KOPT-K1 (cell line): ENCODE measurements around the gene MYH6.

Experiments used
- H3K27ac ChIP-seq: fragments of 200-600 bp; sonication (generic); 2 replicates; pipeline ENCODE4 v1.5.1; 2016; ENCODE audit warnings: antibody characterized with exemption, mild to moderate bottlenecking, low read depth, low read length; ENCODE audit not compliant: poor library complexity, severe bottlenecking
- H3K36me3 ChIP-seq: fragments of 200-600 bp; sonication (generic); 2 replicates; pipeline ENCODE4 v1.5.1; 2017; ENCODE audit warnings: antibody characterized with exemption, mild to moderate bottlenecking, low read length, moderate library complexity; ENCODE audit not compliant: insufficient read depth
- H3K9me3 ChIP-seq: fragments of 200-600 bp; sonication (generic); 2 replicates; pipeline ENCODE4 v1.5.1; 2017; ENCODE audit warnings: antibody characterized with exemption, low read length, mild to moderate bottlenecking; ENCODE audit not compliant: insufficient read depth, poor library complexity, severe bottlenecking

MYH6 gene

DNA sequence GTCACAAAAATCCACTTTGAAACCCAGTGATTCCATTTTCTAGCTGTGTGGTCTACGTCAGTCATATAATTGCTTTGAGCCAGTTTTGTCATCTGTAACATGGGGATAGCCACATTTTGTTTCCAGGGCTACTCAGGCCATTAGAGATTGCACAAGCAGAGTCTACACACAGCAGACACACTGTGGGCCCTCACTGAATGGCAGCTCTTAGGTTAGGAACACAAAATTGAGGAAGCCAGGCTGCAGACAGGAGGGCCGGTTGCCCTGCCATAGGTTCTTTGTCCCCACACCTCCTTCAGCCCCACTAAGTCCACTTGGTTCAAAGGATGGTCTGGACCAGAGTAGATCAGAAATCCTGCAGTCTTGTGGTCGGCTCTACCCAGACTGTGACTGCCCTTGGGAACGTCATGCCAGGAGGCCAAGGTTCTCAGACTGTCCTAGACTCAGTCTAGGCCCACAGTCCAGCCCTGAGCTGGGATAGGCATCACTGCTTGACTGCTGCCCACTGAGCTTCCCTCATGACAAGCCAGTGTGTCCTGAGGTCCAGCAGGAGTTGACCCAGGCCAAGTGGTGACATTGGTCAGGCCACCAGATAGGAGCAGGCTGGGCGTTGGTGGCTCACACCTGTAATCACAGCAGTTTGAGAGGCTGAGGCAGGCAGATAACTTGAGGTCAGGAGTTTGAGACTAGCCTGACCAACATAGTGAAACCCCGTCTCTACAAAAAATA, 31.2 kb upstream of the MYH6 start:
- Histone ChIP-seq H3K9me3 (no peaks in the 10 kb centered on the region), H3K36me3 (no peaks in the 10 kb centered on the region), H3K27ac (no peak overlapping the region)

DNA sequence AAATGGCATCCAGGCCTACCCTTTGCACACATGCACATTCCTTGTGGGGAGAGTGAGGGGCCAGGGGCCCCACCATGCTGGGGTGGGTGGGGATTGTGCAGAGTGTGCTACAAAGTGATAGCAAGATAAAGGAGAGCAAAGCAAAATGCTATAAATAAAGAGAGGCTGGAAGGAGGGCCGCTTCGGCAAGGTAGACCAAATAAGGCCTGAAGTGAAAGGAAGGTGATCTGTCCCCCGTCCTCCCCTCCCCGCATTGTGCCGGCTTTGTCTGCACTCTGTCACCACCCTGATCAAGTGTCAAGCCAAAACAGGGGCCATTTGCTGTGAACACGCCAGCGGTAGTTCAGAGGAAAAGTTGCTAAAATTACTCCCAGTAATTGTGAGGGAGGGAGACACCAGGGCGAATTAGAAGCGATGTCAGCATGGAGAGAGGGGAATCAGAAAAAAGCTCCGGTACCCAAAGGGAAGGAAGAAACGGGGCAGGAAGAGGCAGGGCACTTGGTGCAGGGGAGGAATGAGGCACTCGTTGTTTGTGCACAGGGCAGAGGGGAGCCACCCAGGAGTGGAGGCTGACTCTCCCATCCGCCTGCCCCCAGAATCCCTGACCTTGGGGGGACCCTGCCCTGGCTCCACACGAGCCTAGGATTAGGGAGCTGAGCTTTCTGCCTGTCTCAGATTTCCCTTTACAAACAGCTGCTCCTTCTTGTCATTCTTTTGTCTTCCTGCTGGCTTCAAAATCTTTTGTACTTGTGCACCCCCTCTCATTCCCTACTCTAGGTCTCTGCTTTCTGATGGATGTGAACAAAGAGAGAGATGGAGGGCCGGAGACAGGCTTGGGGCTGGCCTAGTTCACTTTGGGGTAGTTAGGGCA, 30.3 kb upstream of the MYH6 start:
- H3K36me3 ChIP-seq = no peaks in the 10 kb centered on the region
- no peaks in the 10 kb centered on the region for H3K9me3 ChIP-seq
- H3K27ac ChIP-seq = no peak overlapping the region

DNA sequence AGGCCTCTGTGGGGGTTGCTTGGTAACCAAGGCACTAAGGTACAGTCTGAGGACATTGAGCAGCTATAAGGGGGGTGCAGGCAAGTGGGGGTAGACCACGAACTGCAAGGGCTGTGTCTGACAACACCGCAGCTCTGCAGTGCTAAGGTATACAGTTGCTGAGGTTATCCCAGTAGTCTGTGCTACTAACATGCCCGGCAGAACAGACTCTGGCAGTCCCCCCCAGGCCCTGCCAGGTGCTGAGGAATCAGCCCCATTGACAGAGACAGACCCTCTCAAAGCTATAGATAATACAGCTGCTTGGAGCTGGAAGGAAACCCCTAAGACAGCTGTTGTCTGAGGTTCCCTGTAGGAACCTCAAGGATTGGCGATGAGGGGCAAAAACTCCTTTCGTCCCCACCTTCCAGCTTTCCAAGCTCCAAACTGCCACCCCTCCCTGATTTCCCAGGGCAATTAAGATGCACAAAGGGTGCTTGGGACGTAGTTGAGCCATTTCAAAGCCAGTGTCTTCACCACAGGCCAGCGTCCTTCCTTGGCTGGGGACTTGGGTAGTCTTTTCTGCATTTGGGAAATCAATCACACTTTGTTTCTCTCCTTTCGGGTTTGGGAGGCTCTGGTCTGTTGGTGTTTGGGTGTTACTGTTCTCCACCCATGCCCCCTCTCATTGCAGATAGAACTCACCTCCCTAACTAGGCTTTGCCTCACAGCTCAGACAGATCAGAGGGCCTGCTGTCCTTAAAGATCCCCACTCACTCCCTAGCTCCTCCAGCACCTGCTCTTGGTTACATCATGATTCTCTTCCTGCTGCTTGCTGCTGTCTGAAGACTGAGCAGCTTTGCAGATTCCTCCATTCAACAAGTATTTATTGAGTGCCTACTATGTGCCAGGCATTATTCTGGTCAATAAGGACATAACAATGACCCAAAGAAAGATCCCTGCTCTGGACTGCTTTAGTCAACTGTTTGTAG, 29.3 kb upstream of the MYH6 start:
- Histone ChIP-seq H3K27ac (no peak overlapping the region), H3K36me3 (no peaks in the 10 kb centered on the region), H3K9me3 (no peaks in the 10 kb centered on the region)

GRCh38 chr14:23436327-23437132, 28.5 kb upstream of the MYH6 start:
- Histone ChIP-seq H3K36me3 (no peaks in the 10 kb centered on the region), H3K27ac (no peak overlapping the region), H3K9me3 (no peaks in the 10 kb centered on the region)

- Histone ChIP-seq H3K27ac (no peak within 1 kb of the TSS), H3K9me3 (no peaks in the 10 kb centered on the region), H3K36me3 (no peaks in the 10 kb centered on the region)
Observed at GRCh38 chr14:23435543-23436326, 27.7 kb upstream of the MYH6 start, which contains the start of gene MYH7. TSS of gene MYH7 (minus strand) at chr14:23435660. CDS start at chr14:23433732, 1,928 bp downstream.

DNA sequence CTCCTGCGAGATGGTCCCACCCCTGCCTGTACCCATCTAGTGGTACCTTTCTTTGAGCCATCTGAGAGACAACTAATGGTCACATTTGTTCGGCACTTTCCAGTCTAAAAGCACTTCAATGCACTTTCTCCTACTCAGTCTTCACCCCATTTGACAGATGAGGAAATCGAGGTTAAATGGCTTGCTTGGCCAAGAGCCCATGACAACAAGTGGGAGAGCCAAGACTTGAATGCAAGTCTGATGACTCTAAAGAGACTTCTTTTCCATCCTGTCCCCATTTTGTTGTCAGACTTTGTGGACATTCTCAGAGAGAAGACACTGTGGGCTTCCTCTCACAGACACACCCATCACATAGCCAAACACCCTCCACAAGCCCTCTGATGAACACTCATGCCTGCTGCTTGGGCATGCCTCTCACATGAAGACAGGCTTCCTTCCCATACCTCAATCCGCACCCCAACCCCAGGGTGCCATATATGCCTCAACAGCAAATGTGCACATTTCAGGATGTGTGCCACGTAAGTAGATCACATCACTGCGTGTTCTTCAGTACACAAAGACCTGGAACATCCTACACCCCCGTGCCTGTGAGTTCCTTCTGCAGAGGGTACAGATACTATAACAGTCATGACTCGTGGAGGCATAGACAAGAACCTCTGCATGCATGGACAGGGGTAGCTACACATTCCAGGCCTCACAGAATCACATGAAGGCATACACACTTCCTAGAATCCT, 26.6 kb upstream of the MYH6 start:
- Histone ChIP-seq H3K27ac (no peak overlapping the region), H3K9me3 (no peaks in the 10 kb centered on the region), H3K36me3 (no peaks in the 10 kb centered on the region)

- Histone ChIP-seq H3K27ac (no peak overlapping the region), H3K9me3 (no peaks in the 10 kb centered on the region), H3K36me3 (no peaks in the 10 kb centered on the region)
Observed at GRCh38 chr14:23433457-23433856, 25.4 kb upstream of the MYH6 start.

GRCh38 chr14:23432946-23433345, 24.9 kb upstream of the MYH6 start:
- no peaks in the 10 kb centered on the region for H3K9me3 ChIP-seq
- H3K27ac ChIP-seq = no peak overlapping the region
- H3K36me3 ChIP-seq = no peaks in the 10 kb centered on the region

- no peaks in the 10 kb centered on the region for H3K9me3 ChIP-seq
- no peaks in the 10 kb centered on the region for H3K36me3 ChIP-seq
- H3K27ac ChIP-seq = no peak overlapping the region
Observed at GRCh38 chr14:23432102-23432925, 24.2 kb upstream of the MYH6 start.

- Histone ChIP-seq H3K27ac (no peak overlapping the region), H3K9me3 (no peaks in the 10 kb centered on the region), H3K36me3 (no peaks in the 10 kb centered on the region)
Observed at GRCh38 chr14:23431486-23431885, 23.4 kb upstream of the MYH6 start.

GRCh38 chr14:23430723-23431085, 22.6 kb upstream of the MYH6 start:
- Histone ChIP-seq H3K27ac (no peak overlapping the region), H3K36me3 (no peaks in the 10 kb centered on the region), H3K9me3 (no peaks in the 10 kb centered on the region)

- Histone ChIP-seq H3K9me3 (no peaks in the 10 kb centered on the region), H3K27ac (no peak overlapping the region), H3K36me3 (no peaks in the 10 kb centered on the region)
Observed at GRCh38 chr14:23430016-23430722, 22.1 kb upstream of the MYH6 start.
